Kidney capillary endothelial cell (primary cell): Measurements from ENCODE around the gene ASIC5.
"Not testable (repeated sequence)": the region's sequence is repeated elsewhere in the genome, so short reads cannot be mapped to it uniquely, and the experiment has no call there.

Experiments used
- DNase-seq: peaks from one replicate; pipeline ENCODE4 v3.0.0-alpha.2; 2018; ENCODE audit warnings: low spot score

ASIC5 gene

GRCh38 chr4:155799794-155800123 lies 66.3 kb downstream of the ASIC5 start:
- no peak for DNase-seq

GRCh38 chr4:155799116-155799793 lies 66.8 kb downstream of the ASIC5 start:
- no peak for DNase-seq

- not testable (repeated sequence) for DNase-seq
Observed at GRCh38 chr4:155797581-155797980, 68.5 kb downstream of the ASIC5 start.

GRCh38 chr4:155795991-155796390 lies 70.1 kb downstream of the ASIC5 start:
- no peak for DNase-seq

- DNase-seq = no peak
Observed at GRCh38 chr4:155794589-155795236, 71.4 kb downstream of the ASIC5 start.

- DNase-seq = no peak
Observed at GRCh38 chr4:155789982-155790381, 76.1 kb downstream of the ASIC5 start.

GRCh38 chr4:155789391-155789790 lies 76.7 kb downstream of the ASIC5 start:
- no peak for DNase-seq

GRCh38 chr4:155787113-155787710 lies 78.9 kb downstream of the ASIC5 start:
- DNase-seq = peak; percentile 36

- DNase-seq = no peak
Observed at GRCh38 chr4:155785828-155786227, 80.2 kb downstream of the ASIC5 start.

- no peak for DNase-seq
Observed at GRCh38 chr4:155784637-155785036, 81.4 kb downstream of the ASIC5 start.

- no peak for DNase-seq
Observed at GRCh38 chr4:155781249-155781831, 84.7 kb downstream of the ASIC5 start.

- no peak for DNase-seq
Observed at GRCh38 chr4:155780775-155781174, 85.3 kb downstream of the ASIC5 start.
